Measurements from ENCODE around the gene FAT1.

FAT1 gene

GRCh38 chr4:186650401-186651180 lies 73.1 kb downstream of the FAT1 start:
- DNase-seq: no peak

GRCh38 chr4:186647821-186648220 lies 75.8 kb downstream of the FAT1 start:
- DNase-seq: no peak

- DNase-seq: no peak
Measured at GRCh38 chr4:186644737-186645261, 78.9 kb downstream of the FAT1 start.

- no peak for DNase-seq
Measured at GRCh38 chr4:186644311-186644638, 79.4 kb downstream of the FAT1 start.

- DNase-seq: no peak
Measured at GRCh38 chr4:186643501-186644310, 80.0 kb downstream of the FAT1 start.

- no peak for DNase-seq
Measured at GRCh38 chr4:186642998-186643397, 80.7 kb downstream of the FAT1 start.

GRCh38 chr4:186642530-186642929 lies 81.1 kb downstream of the FAT1 start:
- no peak for DNase-seq

GRCh38 chr4:186634591-186635128 lies 89.0 kb downstream of the FAT1 start:
- DNase-seq: no peak

- DNase-seq: no peak
Measured at GRCh38 chr4:186633844-186634243, 89.8 kb downstream of the FAT1 start.

- DNase-seq: no peak
Measured at GRCh38 chr4:186630128-186630527, 93.5 kb downstream of the FAT1 start.

- peak in 1 of 2 donors; percentile 6 for DNase-seq
Measured at GRCh38 chr4:186628058-186628711, 95.5 kb downstream of the FAT1 start.

GRCh38 chr4:186627226-186627865 lies 96.3 kb downstream of the FAT1 start:
- no peak for DNase-seq

GRCh38 chr4:186624951-186625350 lies 98.7 kb downstream of the FAT1 start:
- DNase-seq: no peak

- DNase-seq: no peak
Measured at GRCh38 chr4:186623546-186623945, 100.1 kb downstream of the FAT1 start.

GRCh38 chr4:186622788-186623464 lies 100.7 kb downstream of the FAT1 start:
- DNase-seq: no peak

GRCh38 chr4:186621959-186622553 lies 101.6 kb downstream of the FAT1 start:
- DNase-seq: no peak

GRCh38 chr4:186619088-186619487 lies 104.6 kb downstream of the FAT1 start:
- no peak for DNase-seq

GRCh38 chr4:186617921-186618320 lies 105.7 kb downstream of the FAT1 start:
- DNase-seq: no peak

- no peak for DNase-seq
Measured at GRCh38 chr4:186607490-186607889, 116.2 kb downstream of the FAT1 start.

GRCh38 chr4:186606591-186606992 lies 117.1 kb downstream of the FAT1 start:
- no peak for DNase-seq

GRCh38 chr4:186605261-186605865 lies 118.3 kb downstream of the FAT1 start:
- no peak for DNase-seq
